Measurements from ENCODE around the gene VAV3. TPM values are rescaled to one million over a fixed set of nuclear protein-coding genes. Genes with fewer than 3 reads are reported as not detected.

VAV3 gene
- polyA plus RNA-seq, 3 donors: 5.4 to 9.2 (median 9.0) TPM

DNA sequence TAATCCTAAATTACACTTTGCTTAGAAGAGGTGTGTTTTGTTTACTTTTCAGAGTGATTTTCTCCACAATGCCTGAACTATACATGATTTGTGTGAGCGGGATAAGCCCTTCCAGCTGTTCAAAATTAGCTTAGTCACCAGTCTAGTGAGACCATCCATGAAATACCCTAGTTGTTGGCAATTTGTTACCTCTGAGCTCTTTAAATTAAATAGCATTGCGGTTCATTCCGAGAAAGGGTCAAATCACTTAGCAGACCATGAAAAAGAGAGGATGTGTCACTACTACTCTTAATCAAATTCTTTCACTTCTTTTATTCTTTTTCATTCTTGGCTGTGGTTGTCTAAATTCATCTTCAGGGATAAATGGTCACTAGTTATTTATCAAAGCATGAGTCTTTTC lies 11.9 kb upstream of the VAV3 start:
- no peaks in the 10 kb centered on the region for H3K4me1 ChIP-seq (ENCODE audit: control insufficient read depth in 1 of 2, insufficient read depth in 2 of 2, low read length in 2 of 2)
- DNase-seq: no peak
- 100% methylated on average over 2 of the region's 3 CpGs for WGBS (ENCODE audit: insufficient coverage)
- H3K9ac ChIP-seq (ENCODE audit: insufficient read depth, low read length, poor library complexity, severe bottlenecking): no peak overlapping the region
- H3K36me3 Mint-ChIP-seq: no peaks in the 10 kb centered on the region
- intact Hi-C loops (cut with micrococcal nuclease): no loop called here
- H3K9me3 Mint-ChIP-seq: peaks cover 0 to 2% (median 0%) of the 10 kb centered on the region in 7 donors
- no peaks in the 10 kb centered on the region for H3K9me3 ChIP-seq (replicated peaks in 1 of 2; ENCODE audit: control insufficient read depth in 1 of 2, insufficient read depth in 1 of 2, low read length in 2 of 2)
- H3K4me2 ChIP-seq (replicated peaks; ENCODE audit: extremely low read depth, low read length, poor library complexity, severe bottlenecking): no peak overlapping the region
- no peaks in the 10 kb centered on the region for H3K36me3 ChIP-seq (replicated peaks in 1 of 2; ENCODE audit: control insufficient read depth in 1 of 2, insufficient read depth in 2 of 2, low read length in 2 of 2)
- H3K4me3 ChIP-seq (replicated peaks in 1 of 3; ENCODE audit: low read depth in 2 of 3, low read length in 3 of 3): no peak overlapping the region
- H4K20me1 ChIP-seq (ENCODE audit: insufficient read depth, low read length): no peaks in the 10 kb centered on the region
- no peak for TF ChIP-seq CTCF (IDR thresholded peaks at IDR 0.05)
- H3K27ac ChIP-seq (ENCODE audit: low read depth in 1 of 2, low read length in 2 of 2): no peak overlapping the region
- H3K4me3 Mint-ChIP-seq: no peak overlapping the region
- no peak overlapping the region for H2AFZ ChIP-seq (ENCODE audit: insufficient read depth, low read depth, low read length, poor library complexity, severe bottlenecking)
- no peaks in the 10 kb centered on the region for H3K79me2 ChIP-seq (ENCODE audit: insufficient read depth, low read length)
- H3K4me1 Mint-ChIP-seq: peaks cover 3% of the 10 kb centered on the region
- no peaks in the 10 kb centered on the region for H3K27me3 ChIP-seq (ENCODE audit: control insufficient read depth in 2 of 2, insufficient read depth in 2 of 2, low read length in 2 of 2)
- peaks cover 0 to 2% (median 2%) of the 10 kb centered on the region in 3 donors for H3K27me3 Mint-ChIP-seq (ENCODE audit: low read depth in 3 of 3)
- H3K27ac Mint-ChIP-seq: no peak overlapping the region

DNA sequence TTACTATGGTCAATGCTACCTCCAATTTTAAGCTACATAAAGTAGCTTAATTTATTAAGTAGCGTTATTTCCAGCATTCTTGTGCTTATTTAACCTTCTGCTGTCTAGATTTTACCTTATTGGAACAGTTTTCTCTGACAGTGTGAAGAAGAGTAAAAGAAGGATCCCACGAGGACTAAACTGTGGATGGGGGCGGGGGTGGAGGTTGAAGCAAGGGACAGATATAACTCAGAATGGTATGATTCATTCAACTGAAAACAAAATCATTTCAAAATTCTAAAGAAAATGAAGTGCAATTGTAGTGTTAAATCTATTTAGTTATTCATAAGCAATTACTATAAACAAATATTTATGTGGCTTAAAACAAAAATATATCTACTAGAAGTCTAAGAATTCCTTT lies 11.5 kb upstream of the VAV3 start:
- Histone ChIP-seq H3K9ac (ENCODE audit: insufficient read depth, low read length, poor library complexity, severe bottlenecking) (no peak overlapping the region), H4K20me1 (ENCODE audit: insufficient read depth, low read length) (no peaks in the 10 kb centered on the region), H3K4me1 (ENCODE audit: control insufficient read depth in 1 of 2, insufficient read depth in 2 of 2, low read length in 2 of 2) (no peaks in the 10 kb centered on the region), H3K27ac (ENCODE audit: low read depth in 1 of 2, low read length in 2 of 2) (no peak overlapping the region), H3K36me3 (replicated peaks in 1 of 2; ENCODE audit: control insufficient read depth in 1 of 2, insufficient read depth in 2 of 2, low read length in 2 of 2) (no peaks in the 10 kb centered on the region), H2AFZ (ENCODE audit: insufficient read depth, low read depth, low read length, poor library complexity, severe bottlenecking) (no peak overlapping the region), H3K27me3 (ENCODE audit: control insufficient read depth in 2 of 2, insufficient read depth in 2 of 2, low read length in 2 of 2) (no peaks in the 10 kb centered on the region), H3K4me2 (replicated peaks; ENCODE audit: extremely low read depth, low read length, poor library complexity, severe bottlenecking) (no peak overlapping the region), H3K9me3 (replicated peaks in 1 of 2; ENCODE audit: control insufficient read depth in 1 of 2, insufficient read depth in 1 of 2, low read length in 2 of 2) (no peaks in the 10 kb centered on the region), H3K79me2 (ENCODE audit: insufficient read depth, low read length) (no peaks in the 10 kb centered on the region), H3K4me3 (replicated peaks in 1 of 3; ENCODE audit: low read depth in 2 of 3, low read length in 3 of 3) (no peak overlapping the region)
- Mint-ChIP-seq H3K9me3 (peaks cover 0 to 2% (median 0%) of the 10 kb centered on the region in 7 donors), H3K27ac (no peak overlapping the region), H3K27me3 (ENCODE audit: low read depth in 3 of 3) (peaks cover 0 to 2% (median 2%) of the 10 kb centered on the region in 3 donors), H3K4me1 (peaks cover 3% of the 10 kb centered on the region), H3K36me3 (no peaks in the 10 kb centered on the region), H3K4me3 (no peak overlapping the region)
- intact Hi-C loops (cut with micrococcal nuclease): no loop called here
- WGBS (ENCODE audit: insufficient coverage): no CpG with 5 or more reads among the region's 3 CpGs
- no peak for DNase-seq
- no peak for TF ChIP-seq CTCF (IDR thresholded peaks at IDR 0.05)

Data from CD14-positive monocyte (primary cell).